HL-60/S4 treated with phorbol 12-myristate 13-acetate at 8.2 ng/mL for 4 days and 3 days (cell line): ENCODE results near the gene DENND1A.

Source experiments
- in situ Hi-C: fragments of 300-500 bp; cut with MboI; formaldehyde crosslinking; loops from 2 replicates; pipeline ENCODE4 v1.15.0; 2022; ENCODE audit warnings: low sequenced_read_pairs

The DENND1A gene

GRCh38 chr9:123658792-123659191 lies 271.1 kb downstream of the DENND1A start:
- in situ Hi-C loops, result no loop called here

GRCh38 chr9:123657941-123658340 lies 272.0 kb downstream of the DENND1A start:
- in situ Hi-C loops, result no loop called here

GRCh38 chr9:123657099-123657498 lies 272.8 kb downstream of the DENND1A start:
- in situ Hi-C loops, result no loop called here

- in situ Hi-C loops, result no loop called here
Observed at GRCh38 chr9:123656565-123656964, 273.4 kb downstream of the DENND1A start.

- in situ Hi-C loops, result no loop called here
Observed at GRCh38 chr9:123655681-123656423, 274.1 kb downstream of the DENND1A start.

GRCh38 chr9:123654994-123655637 lies 274.8 kb downstream of the DENND1A start:
- in situ Hi-C loops, result no loop called here

GRCh38 chr9:123654218-123654993 lies 275.5 kb downstream of the DENND1A start:
- in situ Hi-C loops, result no loop called here

GRCh38 chr9:123652416-123652815 lies 277.5 kb downstream of the DENND1A start:
- in situ Hi-C loops, result no loop called here

GRCh38 chr9:123651871-123652270 lies 278.1 kb downstream of the DENND1A start:
- in situ Hi-C loops, result no loop called here

- in situ Hi-C loops, result no loop called here
Observed at GRCh38 chr9:123651273-123651672, 278.7 kb downstream of the DENND1A start.

GRCh38 chr9:123649909-123650308 lies 280.0 kb downstream of the DENND1A start:
- in situ Hi-C loops, result no loop called here

- in situ Hi-C loops, result no loop called here
Observed at GRCh38 chr9:123647145-123647544, 282.8 kb downstream of the DENND1A start.

GRCh38 chr9:123645762-123646161 lies 284.2 kb downstream of the DENND1A start:
- in situ Hi-C loops, result no loop called here

- in situ Hi-C loops, result no loop called here
Observed at GRCh38 chr9:123645126-123645525, 284.8 kb downstream of the DENND1A start.

- in situ Hi-C loops, result no loop called here
Observed at GRCh38 chr9:123643518-123643917, 286.4 kb downstream of the DENND1A start.

- in situ Hi-C loops, result no loop called here
Observed at GRCh38 chr9:123642291-123643278, 287.3 kb downstream of the DENND1A start.

- in situ Hi-C loops, result no loop called here
Observed at GRCh38 chr9:123640792-123641222, 289.1 kb downstream of the DENND1A start.

GRCh38 chr9:123639743-123640142 lies 290.2 kb downstream of the DENND1A start:
- in situ Hi-C loops, result no loop called here

GRCh38 chr9:123637945-123638634 lies 291.8 kb downstream of the DENND1A start:
- in situ Hi-C loops, result no loop called here

GRCh38 chr9:123637606-123637944 lies 292.4 kb downstream of the DENND1A start:
- in situ Hi-C loops, result no loop called here
